Neural progenitor cell (in vitro differentiated cells): ENCODE measurements around the gene CAPN15. TPM values are rescaled to one million over a fixed set of nuclear protein-coding genes. Genes with fewer than 3 reads are reported as not detected.

ENCODE experiments used
- DNase-seq: peaks from one replicate; pipeline ENCODE4 v3.0.0-alpha.2; 2016; ENCODE audit warnings: low spot score
- H2AFZ ChIP-seq: fragments of 200-600 bp; sonication (generic); replicated peaks from 2 replicates; pipeline ENCODE4 v1.6.1; 2016; ENCODE audit warnings: antibody characterized with exemption
- H3F3A ChIP-seq: fragments of 200-600 bp; sonication (generic); 2 replicates; pipeline ENCODE4 v1.6.1; 2016; ENCODE audit warnings: antibody characterized with exemption, low read depth
- H3K27ac ChIP-seq: fragments of 200-600 bp; sonication (generic); 2 replicates; pipeline ENCODE4 v1.5.1; 2016; ENCODE audit warnings: mild to moderate bottlenecking
- H3K27me3 ChIP-seq: fragments of 200-600 bp; sonication (generic); 2 replicates; pipeline ENCODE4 v1.6.1; 2016; ENCODE audit warnings: mild to moderate bottlenecking, moderate library complexity
- H3K36me3 ChIP-seq: fragments of 200-600 bp; sonication (generic); 2 replicates; pipeline ENCODE4 v1.5.1; 2016
- H3K4me1 ChIP-seq: fragments of 200-600 bp; sonication (generic); 2 replicates; pipeline ENCODE4 v1.6.1; 2016; ENCODE audit warnings: mixed run types
- H3K4me2 ChIP-seq: fragments of 200-600 bp; sonication (generic); 2 replicates; pipeline ENCODE4 v1.6.1; 2016
- H3K4me3 ChIP-seq: fragments of 200-600 bp; sonication (generic); 2 replicates; pipeline ENCODE4 v1.5.1; 2016
- H3K79me2 ChIP-seq: fragments of 200-600 bp; sonication (generic); 2 replicates; pipeline ENCODE4 v1.6.1; 2016; ENCODE audit warnings: low read depth
- H3K9ac ChIP-seq: fragments of 200-600 bp; sonication (generic); 2 replicates; pipeline ENCODE4 v1.6.1; 2016
- H3K9me3 ChIP-seq: fragments of 200-600 bp; sonication (generic); 2 replicates; pipeline ENCODE4 v1.5.1; 2016; ENCODE audit warnings: low read depth
- H4K20me1 ChIP-seq: fragments of 200-600 bp; sonication (generic); 2 replicates; pipeline ENCODE4 v1.6.1; 2016; ENCODE audit warnings: low read depth
- H3K27ac Mint-ChIP-seq: 3 replicates; pipeline ENCODE4 v1.8.0; 2021; ENCODE audit warnings: mixed read lengths
- H3K27me3 Mint-ChIP-seq: 2 replicates; pipeline ENCODE4 v1.8.0; 2022; ENCODE audit warnings: low read depth, mild to moderate bottlenecking, inconsistent platforms, moderate library complexity, mixed read lengths; ENCODE audit not compliant: insufficient read depth
- H3K36me3 Mint-ChIP-seq: 3 replicates; pipeline ENCODE4 v1.8.0; 2021; ENCODE audit warnings: mixed read lengths
- H3K4me1 Mint-ChIP-seq: 3 replicates; pipeline ENCODE4 v1.8.0; 2021; ENCODE audit warnings: mixed read lengths
- H3K4me3 Mint-ChIP-seq: 3 replicates; pipeline ENCODE4 v1.8.0; 2021; ENCODE audit warnings: mild to moderate bottlenecking, moderate library complexity, mixed read lengths
- H3K9me3 Mint-ChIP-seq: 3 replicates; pipeline ENCODE4 v1.8.0; 2020; ENCODE audit warnings: mixed read lengths
- CTCF ChIP-seq: fragments of 200-600 bp; sonication (generic); IDR thresholded peaks from 2 replicates; pipeline ENCODE4 v1.5.1; 2017; ENCODE audit warnings: antibody characterized with exemption, mild to moderate bottlenecking
- EZH2 ChIP-seq: fragments of 200-600 bp; sonication (generic); IDR thresholded peaks from 2 replicates; pipeline ENCODE4 v1.6.1; 2017; ENCODE audit warnings: antibody characterized with exemption, mild to moderate bottlenecking, moderate library complexity
- EZH2phosphoT487 ChIP-seq: fragments of 200-600 bp; sonication (generic); IDR thresholded peaks from 2 replicates; pipeline ENCODE4 v1.6.1; 2017; ENCODE audit warnings: antibody characterized with exemption
- total RNA-seq: library from RNA; depleted of rRNA; stranded (reverse); fragments of >200 nt; gene quantifications from 2 replicates; pipeline ENCODE4 v1.2.3, GENCODE V29; 2015; ENCODE audit warnings: low replicate concordance

Gene CAPN15
- total RNA-seq, 1 donor from 2014 or later, result 6.8 TPM

- Histone ChIP-seq H3K4me2 (peak overlapping the region; percentile 72), H3K27ac (no peak overlapping the region), H3F3A (peaks cover 8% of the 10 kb centered on the region), H4K20me1 (peaks cover 10% of the 10 kb centered on the region), H3K27me3 (peaks cover 70% of the 10 kb centered on the region), H2AFZ (no peak overlapping the region), H3K36me3 (no peaks in the 10 kb centered on the region), H3K4me3 (peak overlapping the region; percentile 31), H3K4me1 (peaks cover 5% of the 10 kb centered on the region), H3K79me2 (no peaks in the 10 kb centered on the region), H3K9me3 (no peaks in the 10 kb centered on the region), H3K9ac (no peak overlapping the region)
- no peak for DNase-seq
- no peak overlapping the region for H3K27ac Mint-ChIP-seq
- TF ChIP-seq EZH2phosphoT487 (peak; percentile 85), EZH2 (peak; percentile 89), CTCF (no peak)
- peaks cover 24% of the 10 kb centered on the region for H3K27me3 Mint-ChIP-seq
- peaks cover 2% of the 10 kb centered on the region for H3K9me3 Mint-ChIP-seq
- no peak overlapping the region for H3K4me3 Mint-ChIP-seq
- H3K36me3 Mint-ChIP-seq, result no peaks in the 10 kb centered on the region
- peaks cover 7% of the 10 kb centered on the region for H3K4me1 Mint-ChIP-seq
Measured at GRCh38 chr16:559411-560203, 32.1 kb downstream of the CAPN15 start.

DNA sequence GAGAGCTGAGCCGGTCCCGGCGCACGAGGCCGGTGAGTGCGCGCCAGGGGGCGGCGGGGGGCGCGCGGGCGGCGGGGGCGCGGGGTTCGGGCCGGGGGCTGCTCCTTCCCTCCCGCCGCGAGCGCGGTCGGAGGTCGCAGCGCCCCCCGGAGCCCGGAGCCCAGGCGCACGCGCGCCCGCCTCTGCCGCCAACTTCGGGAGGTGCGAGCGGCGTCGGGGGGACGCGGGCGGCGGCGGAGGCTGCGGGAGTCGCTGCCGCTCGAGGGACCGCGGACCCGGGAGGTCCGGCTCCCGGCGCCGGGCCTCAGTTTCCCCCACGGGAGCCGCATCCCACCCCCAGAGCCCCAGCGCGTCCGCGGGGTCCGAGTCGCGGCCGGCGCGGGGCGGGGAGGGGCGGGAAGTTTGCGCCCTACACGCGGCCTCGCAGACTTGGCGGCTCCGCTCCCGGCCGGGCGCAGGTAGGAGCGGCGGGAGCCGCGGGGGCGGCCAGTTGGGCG, 32.7 kb downstream of the CAPN15 start, which contains the start of gene PRR35:
Gene PRR35 (plus strand): TSS at position 191 of the 497 bp plus-strand sequence. CDS start 2,901 bp downstream, outside the sequence.
- Histone ChIP-seq H4K20me1 (peaks cover 10% of the 10 kb centered on the region), H3K4me1 (peaks cover 5% of the 10 kb centered on the region), H3K27ac (no peak within 1 kb of the TSS), H3F3A (peaks cover 8% of the 10 kb centered on the region), H3K4me3 (peak within 1 kb of the TSS; percentile 42), H3K9ac (no peak within 1 kb of the TSS), H3K36me3 (no peaks in the 10 kb centered on the region), H3K9me3 (no peaks in the 10 kb centered on the region), H3K79me2 (no peaks in the 10 kb centered on the region), H3K27me3 (peaks cover 70% of the 10 kb centered on the region), H2AFZ (no peak within 1 kb of the TSS), H3K4me2 (peak within 1 kb of the TSS; percentile 72)
- Mint-ChIP-seq H3K4me3 (no peak within 1 kb of the TSS), H3K36me3 (no peaks in the 10 kb centered on the region), H3K27ac (no peak within 1 kb of the TSS), H3K4me1 (peaks cover 8% of the 10 kb centered on the region), H3K27me3 (peaks cover 24% of the 10 kb centered on the region), H3K9me3 (peaks cover 2% of the 10 kb centered on the region)
- TF ChIP-seq EZH2phosphoT487, result no peak
- TF ChIP-seq CTCF, result no peak
- TF ChIP-seq EZH2, result peak; percentile 82
- DNase-seq, result no peak

DNA sequence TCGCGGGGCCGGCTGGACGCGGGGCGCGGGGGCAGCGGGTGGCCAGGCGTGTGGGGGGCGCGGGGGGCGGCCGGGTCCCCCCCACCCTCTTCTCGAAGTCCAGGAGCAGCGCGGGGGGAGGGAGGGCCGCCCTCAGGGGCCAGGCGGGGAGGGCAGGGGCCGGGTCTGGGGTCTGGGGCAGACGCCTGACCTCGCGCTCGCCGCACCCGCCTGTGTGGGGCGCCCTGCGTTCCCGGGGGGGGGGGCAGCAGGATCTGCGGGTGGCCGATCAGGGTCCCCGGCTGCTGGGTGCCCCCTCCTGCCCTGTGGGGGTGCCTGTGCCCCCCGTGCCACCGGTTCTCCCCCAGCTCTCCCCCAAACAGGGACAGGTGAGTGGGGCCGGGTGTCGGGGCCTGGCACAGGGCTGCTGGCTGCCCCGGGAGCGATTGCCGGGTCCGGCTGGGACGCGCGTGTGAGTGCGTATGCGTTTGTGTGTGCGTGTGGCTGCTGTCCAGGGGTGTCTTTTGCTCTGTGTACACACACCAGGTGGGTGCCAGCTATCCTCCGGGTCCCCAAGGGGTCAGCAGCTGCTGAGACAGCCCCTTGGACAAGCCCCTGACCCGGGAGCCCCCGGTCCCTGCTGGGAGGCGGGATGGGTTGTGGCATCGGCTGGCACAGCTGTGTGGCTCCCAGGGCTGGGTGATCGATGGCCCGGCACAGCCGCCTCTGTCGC, 33.3 kb downstream of the CAPN15 start:
- no peak overlapping the region for H3K9ac ChIP-seq
- H3K27me3 ChIP-seq, result peaks cover 70% of the 10 kb centered on the region
- H3K4me2 ChIP-seq, result no peak overlapping the region
- Mint-ChIP-seq H3K27ac (no peak overlapping the region), H3K36me3 (no peaks in the 10 kb centered on the region), H3K27me3 (peaks cover 22% of the 10 kb centered on the region), H3K4me3 (no peak overlapping the region), H3K4me1 (peaks cover 11% of the 10 kb centered on the region), H3K9me3 (peaks cover 2% of the 10 kb centered on the region)
- no peaks in the 10 kb centered on the region for H3K79me2 ChIP-seq
- peaks cover 8% of the 10 kb centered on the region for H3F3A ChIP-seq
- no peak overlapping the region for H3K4me3 ChIP-seq
- TF ChIP-seq CTCF (no peak), EZH2phosphoT487 (peak; percentile 88), EZH2 (peak; percentile 82)
- H4K20me1 ChIP-seq, result peaks cover 10% of the 10 kb centered on the region
- no peak for DNase-seq
- no peak overlapping the region for H3K27ac ChIP-seq
- no peaks in the 10 kb centered on the region for H3K9me3 ChIP-seq
- H3K36me3 ChIP-seq, result no peaks in the 10 kb centered on the region
- H3K4me1 ChIP-seq, result peaks cover 7% of the 10 kb centered on the region
- H2AFZ ChIP-seq, result no peak overlapping the region
